Measurements from ENCODE around the gene CGRRF1. TPM values are rescaled to one million over a fixed set of nuclear protein-coding genes. Genes with fewer than 3 reads are reported as not detected.

Gene CGRRF1, protein sequence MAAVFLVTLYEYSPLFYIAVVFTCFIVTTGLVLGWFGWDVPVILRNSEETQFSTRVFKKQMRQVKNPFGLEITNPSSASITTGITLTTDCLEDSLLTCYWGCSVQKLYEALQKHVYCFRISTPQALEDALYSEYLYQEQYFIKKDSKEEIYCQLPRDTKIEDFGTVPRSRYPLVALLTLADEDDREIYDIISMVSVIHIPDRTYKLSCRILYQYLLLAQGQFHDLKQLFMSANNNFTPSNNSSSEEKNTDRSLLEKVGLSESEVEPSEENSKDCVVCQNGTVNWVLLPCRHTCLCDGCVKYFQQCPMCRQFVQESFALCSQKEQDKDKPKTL
- total RNA-seq, result 12.2 and 17.3 TPM in 2 replicates

DNA sequence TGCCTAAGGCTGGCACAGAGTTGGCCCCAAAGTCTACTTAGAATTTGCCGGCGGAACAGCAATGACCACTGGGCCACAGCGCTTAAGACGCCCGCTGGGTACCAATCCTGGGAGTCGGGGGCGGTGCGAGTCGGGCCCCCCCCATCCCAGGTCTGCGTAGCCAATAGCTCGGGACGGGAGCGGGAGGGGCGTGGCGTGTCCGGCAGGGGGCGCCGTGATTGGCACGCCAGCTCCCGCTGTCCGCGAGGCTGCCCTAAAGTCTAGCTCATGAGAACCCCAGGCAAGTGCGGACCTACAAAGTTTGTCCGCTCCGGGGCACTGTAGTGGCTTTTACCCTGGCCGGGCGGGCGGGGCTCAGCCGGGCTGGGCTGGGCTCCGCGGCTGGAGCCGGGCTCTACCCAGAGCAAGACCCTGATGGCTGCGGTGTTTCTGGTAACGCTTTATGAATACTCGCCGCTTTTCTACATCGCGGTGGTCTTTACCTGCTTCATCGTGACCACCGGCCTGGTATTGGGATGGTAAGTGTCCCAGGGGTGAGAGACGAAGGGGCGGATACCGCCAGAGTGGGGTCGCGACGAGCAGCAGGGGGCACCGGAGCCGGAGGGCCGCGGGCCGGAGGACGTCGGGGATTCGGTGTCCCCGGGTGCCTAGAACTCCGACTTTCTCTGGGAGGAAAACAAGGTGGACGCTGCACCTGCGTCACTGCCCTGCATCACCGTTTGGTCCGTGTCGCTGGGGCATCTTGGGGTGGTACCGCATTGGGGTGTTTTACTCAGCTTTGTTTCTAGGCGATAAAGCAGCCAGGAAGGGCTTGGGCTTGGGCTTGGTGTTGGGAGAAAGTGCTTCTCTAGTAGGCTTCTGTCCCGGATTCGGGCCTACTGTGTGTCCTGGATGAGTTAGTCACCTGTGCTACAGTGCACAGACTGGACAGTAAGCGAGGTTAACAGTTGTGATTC lies at the start of gene CGRRF1:
TSS of gene CGRRF1 (plus strand) at position 361 of the 956 bp plus-strand sequence. CDS start at position 415, 54 bp downstream.
- peak within 1 kb of the TSS; percentile 90 for H3K4me3 ChIP-seq (ENCODE audit: low read depth, low read length)
- DNase-seq (ENCODE audit: low read depth), result peak; percentile 98
- TF ChIP-seq, protein P1, sequence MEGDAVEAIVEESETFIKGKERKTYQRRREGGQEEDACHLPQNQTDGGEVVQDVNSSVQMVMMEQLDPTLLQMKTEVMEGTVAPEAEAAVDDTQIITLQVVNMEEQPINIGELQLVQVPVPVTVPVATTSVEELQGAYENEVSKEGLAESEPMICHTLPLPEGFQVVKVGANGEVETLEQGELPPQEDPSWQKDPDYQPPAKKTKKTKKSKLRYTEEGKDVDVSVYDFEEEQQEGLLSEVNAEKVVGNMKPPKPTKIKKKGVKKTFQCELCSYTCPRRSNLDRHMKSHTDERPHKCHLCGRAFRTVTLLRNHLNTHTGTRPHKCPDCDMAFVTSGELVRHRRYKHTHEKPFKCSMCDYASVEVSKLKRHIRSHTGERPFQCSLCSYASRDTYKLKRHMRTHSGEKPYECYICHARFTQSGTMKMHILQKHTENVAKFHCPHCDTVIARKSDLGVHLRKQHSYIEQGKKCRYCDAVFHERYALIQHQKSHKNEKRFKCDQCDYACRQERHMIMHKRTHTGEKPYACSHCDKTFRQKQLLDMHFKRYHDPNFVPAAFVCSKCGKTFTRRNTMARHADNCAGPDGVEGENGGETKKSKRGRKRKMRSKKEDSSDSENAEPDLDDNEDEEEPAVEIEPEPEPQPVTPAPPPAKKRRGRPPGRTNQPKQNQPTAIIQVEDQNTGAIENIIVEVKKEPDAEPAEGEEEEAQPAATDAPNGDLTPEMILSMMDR (IDR thresholded peaks at IDR 0.05; ENCODE audit: insufficient read depth, low read depth, low read length), result peak; percentile 45

DNA sequence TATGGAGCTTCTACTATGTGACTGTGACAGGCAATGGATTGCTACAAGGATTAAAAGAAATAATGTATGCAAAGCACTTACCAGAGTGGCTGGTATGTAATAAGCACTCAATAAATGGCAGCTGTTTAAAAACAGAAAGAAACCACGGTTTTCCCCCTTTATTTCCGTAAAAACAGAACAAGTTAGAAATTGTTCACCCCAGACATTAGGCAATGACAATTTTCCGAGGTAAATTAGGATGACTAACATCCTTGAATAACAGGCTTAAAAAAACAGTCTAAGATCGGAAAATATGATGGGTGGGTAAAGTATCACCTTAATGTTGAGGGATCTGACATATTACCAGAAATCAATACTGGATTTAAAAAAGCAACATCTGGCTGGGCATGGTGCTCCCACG lies 47.7 kb upstream of the CGRRF1 start:
- TF ChIP-seq, protein P1 (IDR thresholded peaks at IDR 0.05; ENCODE audit: insufficient read depth, low read depth, low read length), result no peak
- no peak for DNase-seq (ENCODE audit: low read depth)
- H3K4me3 ChIP-seq (ENCODE audit: low read depth, low read length), result no peak overlapping the region

- no peak overlapping the region for H3K4me3 ChIP-seq (ENCODE audit: low read depth, low read length)
- no peak for DNase-seq (ENCODE audit: low read depth)
- TF ChIP-seq, protein P1 (IDR thresholded peaks at IDR 0.05; ENCODE audit: insufficient read depth, low read depth, low read length), result no peak
Observed at GRCh38 chr14:54465654-54466053, 44.1 kb upstream of the CGRRF1 start.

DNA sequence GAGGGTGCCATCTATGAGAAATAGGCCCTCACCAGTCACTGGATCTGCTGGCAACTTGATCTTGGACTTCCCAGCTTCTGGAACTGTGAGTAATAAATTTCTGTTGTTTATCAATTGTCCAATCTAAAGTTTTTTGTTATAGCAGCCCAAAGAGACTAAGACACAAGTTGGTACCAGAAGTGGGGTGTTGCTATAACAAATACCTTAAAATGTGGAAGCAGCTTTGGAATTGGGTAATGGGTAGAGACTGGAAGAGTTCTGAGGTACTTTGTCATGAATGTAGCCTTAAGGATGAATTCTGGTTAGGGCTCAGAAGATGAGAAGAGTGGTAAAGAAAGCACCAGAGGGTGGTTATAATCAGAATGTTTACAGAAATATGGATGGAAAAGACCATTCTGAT lies 42.4 kb upstream of the CGRRF1 start:
- H3K4me3 ChIP-seq (ENCODE audit: low read depth, low read length), result no peak overlapping the region
- DNase-seq (ENCODE audit: low read depth), result no peak
- TF ChIP-seq, protein P1 (IDR thresholded peaks at IDR 0.05; ENCODE audit: insufficient read depth, low read depth, low read length), result no peak

GRCh38 chr14:54470701-54471100 lies 39.0 kb upstream of the CGRRF1 start:
- TF ChIP-seq, protein P1 (IDR thresholded peaks at IDR 0.05; ENCODE audit: insufficient read depth, low read depth, low read length), result no peak
- DNase-seq (ENCODE audit: low read depth), result no peak
- H3K4me3 ChIP-seq (ENCODE audit: low read depth, low read length), result no peak overlapping the region

GRCh38 chr14:54471641-54472040 lies 38.1 kb upstream of the CGRRF1 start:
- DNase-seq (ENCODE audit: low read depth), result no peak
- no peak overlapping the region for H3K4me3 ChIP-seq (ENCODE audit: low read depth, low read length)
- TF ChIP-seq, protein P1 (IDR thresholded peaks at IDR 0.05; ENCODE audit: insufficient read depth, low read depth, low read length), result no peak

Measured in fibroblast of villous mesenchyme (primary cell).